Natural killer cell treated with Interleukin-12 subunit alpha and Interleukin-12 subunit beta and Interleukin-15 and Interleukin-18, amount 100 ng/mL, for 72 hours (primary cell): ENCODE data around the gene VPS8. TPM values are rescaled to one million over a fixed set of nuclear protein-coding genes. Genes with fewer than 3 reads are reported as not detected.
"Not testable (repeated sequence)": the region's sequence is repeated elsewhere in the genome, so short reads cannot be mapped to it uniquely, and the experiment has no call there.

ENCODE experiments used
- ATAC-seq, 2 donors: fragments of 150-1000 bp; cut with Tn5 transposase in 1 of 2; sonication (Bioruptor Pico), chemical (Tn5 transposase) in 1 of 2; 2 replicates each; pipeline ENCODE4 v1.10.0; 2021
- DNase-seq: peaks from one replicate; pipeline ENCODE4 v3.0.0; 2022; ENCODE audit warnings: low spot score
- H3K27ac Mint-ChIP-seq, 2 donors: 1 replicate in 1 of 2; 2 replicates in 1 of 2; pipeline ENCODE4 v1.8.0; 2022; ENCODE audit warnings: mixed read lengths in 2 of 2, mild to moderate bottlenecking in 1 of 2, moderate library complexity in 1 of 2
- H3K27me3 Mint-ChIP-seq, 2 donors: 1 replicate in 1 of 2; 2 replicates in 1 of 2; pipeline ENCODE4 v1.8.0; 2022; ENCODE audit warnings: mixed read lengths in 2 of 2
- H3K36me3 Mint-ChIP-seq: one replicate; pipeline ENCODE4 v1.8.0; 2022; ENCODE audit warnings: mixed read lengths
- H3K4me1 Mint-ChIP-seq, 2 donors: 1 replicate in 1 of 2; 2 replicates in 1 of 2; pipeline ENCODE4 v1.8.0; 2022; ENCODE audit warnings: low read depth in 2 of 2, mixed read lengths in 2 of 2, mild to moderate bottlenecking in 1 of 2
- H3K4me3 Mint-ChIP-seq: one replicate; pipeline ENCODE4 v1.8.0; 2022; ENCODE audit warnings: mixed read lengths
- H3K9me3 Mint-ChIP-seq: 2 replicates; pipeline ENCODE4 v1.8.0; 2022; ENCODE audit warnings: mixed read lengths
- total RNA-seq, 2 donors: library from RNA; stranded (reverse); gene quantifications; one replicate each; pipeline ENCODE4 v1.2.3, GENCODE V29; 2022

Gene VPS8
- total RNA-seq, 2 donors from 2014 or later: 52.8 to 74.2 TPM

GRCh38 chr3:184874709-184875644, 63.0 kb downstream of the VPS8 start:
- Mint-ChIP-seq H3K4me3 (no peak overlapping the region), H3K9me3 (no peaks in the 10 kb centered on the region), H3K36me3 (peaks cover 13% of the 10 kb centered on the region), H3K27me3 (no peaks in the 10 kb centered on the region), H3K27ac (no peak overlapping the region), H3K4me1 (peaks cover 0 to 11% of the 10 kb centered on the region in 2 donors)
- no peak for ATAC-seq
- DNase-seq: no peak

GRCh38 chr3:184880276-184881019, 68.5 kb downstream of the VPS8 start:
- Mint-ChIP-seq H3K27me3 (no peaks in the 10 kb centered on the region), H3K27ac (peak overlapping the region in 1 of 2 donors; percentile 13), H3K4me3 (no peak overlapping the region), H3K9me3 (no peaks in the 10 kb centered on the region), H3K36me3 (peaks cover 20% of the 10 kb centered on the region), H3K4me1 (peaks cover 0 to 6% of the 10 kb centered on the region in 2 donors)
- no peak for ATAC-seq
- no peak for DNase-seq

GRCh38 chr3:184884359-184885017, 72.5 kb downstream of the VPS8 start:
- H3K27ac Mint-ChIP-seq: no peak overlapping the region
- no peak for ATAC-seq
- peaks cover 12% of the 10 kb centered on the region for H3K36me3 Mint-ChIP-seq
- no peaks in the 10 kb centered on the region for H3K27me3 Mint-ChIP-seq
- DNase-seq: no peak
- H3K9me3 Mint-ChIP-seq: no peaks in the 10 kb centered on the region
- H3K4me1 Mint-ChIP-seq: peaks cover 0 to 6% of the 10 kb centered on the region in 2 donors
- H3K4me3 Mint-ChIP-seq: no peak overlapping the region

- H3K27ac Mint-ChIP-seq: no peak overlapping the region
- H3K36me3 Mint-ChIP-seq: peaks cover 13% of the 10 kb centered on the region
- DNase-seq (no peak), ATAC-seq (no peak)
- no peak overlapping the region for H3K4me3 Mint-ChIP-seq
- no peaks in the 10 kb centered on the region for H3K27me3 Mint-ChIP-seq
- no peaks in the 10 kb centered on the region for H3K9me3 Mint-ChIP-seq
- peaks cover 0 to 6% of the 10 kb centered on the region in 2 donors for H3K4me1 Mint-ChIP-seq
These were observed 73.1 kb downstream of the VPS8 start for GRCh38 chr3:184885112-184885511.

- DNase-seq (no peak), ATAC-seq (no peak)
- no peaks in the 10 kb centered on the region for H3K9me3 Mint-ChIP-seq
- H3K27ac Mint-ChIP-seq: no peak overlapping the region
- peaks cover 0 to 6% of the 10 kb centered on the region in 2 donors for H3K4me1 Mint-ChIP-seq
- H3K27me3 Mint-ChIP-seq: no peaks in the 10 kb centered on the region
- H3K4me3 Mint-ChIP-seq: no peak overlapping the region
- H3K36me3 Mint-ChIP-seq: peaks cover 13% of the 10 kb centered on the region
These were observed 75.6 kb downstream of the VPS8 start for GRCh38 chr3:184887574-184887973.

GRCh38 chr3:184889312-184889904, 77.4 kb downstream of the VPS8 start:
- no peak overlapping the region for H3K4me3 Mint-ChIP-seq
- no peaks in the 10 kb centered on the region for H3K27me3 Mint-ChIP-seq
- H3K9me3 Mint-ChIP-seq: no peaks in the 10 kb centered on the region
- peaks cover 5% of the 10 kb centered on the region for H3K36me3 Mint-ChIP-seq
- H3K27ac Mint-ChIP-seq: no peak overlapping the region
- DNase-seq (no peak), ATAC-seq (no peak)
- H3K4me1 Mint-ChIP-seq: no peaks in the 10 kb centered on the region

- Mint-ChIP-seq H3K36me3 (peaks cover 5% of the 10 kb centered on the region), H3K27me3 (no peaks in the 10 kb centered on the region), H3K9me3 (no peaks in the 10 kb centered on the region), H3K4me3 (no peak overlapping the region), H3K4me1 (no peaks in the 10 kb centered on the region), H3K27ac (no peak overlapping the region)
- ATAC-seq (no peak), DNase-seq (no peak)
These were observed 82.1 kb downstream of the VPS8 start for GRCh38 chr3:184894051-184894450.

- H3K4me3 Mint-ChIP-seq: no peak overlapping the region
- no peaks in the 10 kb centered on the region for H3K27me3 Mint-ChIP-seq
- DNase-seq (no peak), ATAC-seq (no peak)
- no peak overlapping the region for H3K27ac Mint-ChIP-seq
- H3K36me3 Mint-ChIP-seq: no peaks in the 10 kb centered on the region
- H3K9me3 Mint-ChIP-seq: no peaks in the 10 kb centered on the region
- no peaks in the 10 kb centered on the region for H3K4me1 Mint-ChIP-seq
These were observed 83.4 kb downstream of the VPS8 start for GRCh38 chr3:184895350-184895749.

- H3K4me3 Mint-ChIP-seq: no peak overlapping the region
- H3K9me3 Mint-ChIP-seq: no peaks in the 10 kb centered on the region
- no peak overlapping the region for H3K27ac Mint-ChIP-seq
- no peaks in the 10 kb centered on the region for H3K36me3 Mint-ChIP-seq
- no peaks in the 10 kb centered on the region for H3K4me1 Mint-ChIP-seq
- no peak for DNase-seq
- no peaks in the 10 kb centered on the region for H3K27me3 Mint-ChIP-seq
- no peak for ATAC-seq
These were observed 84.4 kb downstream of the VPS8 start for GRCh38 chr3:184896336-184896735.

GRCh38 chr3:184899953-184900595, 88.1 kb downstream of the VPS8 start:
- no peak overlapping the region for H3K4me3 Mint-ChIP-seq
- H3K36me3 Mint-ChIP-seq: peaks cover 6% of the 10 kb centered on the region
- no peaks in the 10 kb centered on the region for H3K9me3 Mint-ChIP-seq
- DNase-seq (no peak), ATAC-seq (no peak)
- H3K27ac Mint-ChIP-seq: no peak overlapping the region
- H3K4me1 Mint-ChIP-seq: no peaks in the 10 kb centered on the region
- no peaks in the 10 kb centered on the region for H3K27me3 Mint-ChIP-seq

- not testable (repeated sequence) for H3K9me3 Mint-ChIP-seq, H3K36me3 Mint-ChIP-seq, DNase-seq, H3K27ac Mint-ChIP-seq, H3K27me3 Mint-ChIP-seq, H3K4me1 Mint-ChIP-seq, ATAC-seq, H3K4me3 Mint-ChIP-seq
These were observed 95.1 kb downstream of the VPS8 start for GRCh38 chr3:184907031-184907430.

- H3K27ac Mint-ChIP-seq: no peak overlapping the region
- H3K36me3 Mint-ChIP-seq: peaks cover 6% of the 10 kb centered on the region
- H3K4me1 Mint-ChIP-seq: peaks cover 0 to 2% of the 10 kb centered on the region in 2 donors
These were observed 96.0 kb downstream of the VPS8 start for GRCh38 chr3:184907681-184908649.

More at GRCh38 chr3:184907681-184908649, 96.0 kb downstream of the VPS8 start:
- no peak for ATAC-seq
- Mint-ChIP-seq H3K9me3 (no peaks in the 10 kb centered on the region), H3K4me3 (no peak overlapping the region), H3K27me3 (no peaks in the 10 kb centered on the region)
- no peak for DNase-seq
